HG03575 (cell line): ENCODE measurements around the gene PLA1A.

Source experiments
- ATAC-seq: cut with Tn5 transposase; IDR thresholded peaks from one replicate; pipeline ENCODE4 v1.9.1; 2021; ENCODE audit not compliant: unreplicated experiment, insufficient number of reproducible peaks, low FRiP score; ENCODE audit errors: extremely low read depth

Gene PLA1A

DNA sequence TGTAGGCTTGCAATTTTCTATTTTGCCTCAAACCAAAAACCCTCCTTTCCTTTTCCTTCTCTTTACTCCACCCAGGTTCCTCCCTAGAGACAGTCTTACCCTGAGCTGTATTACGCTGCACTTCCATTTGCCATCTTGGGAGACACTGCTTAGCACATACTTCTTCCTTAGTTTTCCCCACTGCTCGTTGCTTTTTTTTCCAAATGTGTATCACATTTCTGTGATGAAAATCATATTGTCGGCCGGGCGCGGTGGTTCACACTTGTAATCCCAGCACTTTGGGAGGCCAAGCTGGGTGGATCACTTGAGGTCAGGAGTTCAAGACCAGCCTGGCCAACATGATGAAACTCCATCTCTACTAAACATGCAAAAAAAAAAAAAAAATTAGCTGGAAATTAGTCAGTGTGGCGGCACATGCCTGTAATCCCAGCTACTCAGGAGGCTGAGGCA is 33.2 kb downstream of the PLA1A start:
- no peak for ATAC-seq

DNA sequence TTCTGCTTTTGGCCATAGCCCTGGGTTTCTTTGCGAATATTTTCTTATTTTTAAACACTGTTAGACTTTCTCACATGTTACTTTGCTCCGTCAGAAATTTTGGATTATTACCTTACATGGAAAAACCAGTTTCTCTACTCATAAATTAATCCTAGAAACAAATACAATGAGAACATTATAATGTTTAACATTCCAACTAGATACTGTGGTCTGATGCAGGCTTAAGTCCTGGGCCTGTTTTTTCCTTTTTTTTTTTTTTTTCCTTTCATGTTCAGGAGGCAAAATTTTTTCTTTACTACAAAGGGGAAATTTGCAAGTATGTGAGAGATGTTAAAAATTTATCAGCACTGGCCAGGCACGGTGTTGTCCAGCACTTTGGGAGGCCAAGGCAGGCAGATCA is 33.8 kb downstream of the PLA1A start:
- ATAC-seq: no peak

DNA sequence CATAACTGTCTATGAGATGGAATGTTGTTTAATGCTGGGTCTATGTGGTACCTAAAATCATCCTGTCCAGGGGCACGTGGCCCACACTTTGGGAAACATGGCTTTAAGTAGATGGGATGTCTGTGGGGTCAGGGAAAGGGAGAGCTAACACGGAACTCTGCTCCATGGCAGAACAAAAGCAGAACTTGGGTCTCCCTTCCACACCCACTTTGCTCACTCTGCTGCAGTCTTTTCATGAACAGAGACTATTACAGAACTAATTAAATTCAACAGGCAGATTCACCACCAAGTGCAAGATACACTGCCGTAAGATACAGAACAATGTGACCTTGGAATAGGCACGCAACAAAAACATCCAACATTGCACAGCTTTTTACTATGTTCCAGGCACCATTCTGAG is 34.5 kb downstream of the PLA1A start:
- no peak for ATAC-seq

DNA sequence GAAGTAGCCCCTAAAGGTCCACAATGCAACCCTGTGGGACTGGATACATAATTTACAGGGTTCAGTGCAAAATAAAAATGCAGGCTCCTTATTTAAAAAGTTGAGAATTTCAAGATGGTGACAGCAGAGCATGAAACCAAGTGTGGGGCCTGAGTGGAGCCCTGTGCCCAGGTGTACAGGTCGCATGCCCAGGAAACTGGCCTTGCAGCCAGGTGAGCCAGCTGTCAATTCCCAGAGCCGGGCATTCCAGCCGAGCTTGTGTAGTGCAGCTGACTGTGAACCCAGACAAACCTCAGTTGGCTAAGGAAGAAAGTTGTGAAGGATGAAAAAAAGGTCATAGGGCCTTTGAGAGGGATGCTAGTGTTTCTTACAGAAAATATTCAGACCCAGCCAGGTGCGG is 35.1 kb downstream of the PLA1A start:
- no peak for ATAC-seq

DNA sequence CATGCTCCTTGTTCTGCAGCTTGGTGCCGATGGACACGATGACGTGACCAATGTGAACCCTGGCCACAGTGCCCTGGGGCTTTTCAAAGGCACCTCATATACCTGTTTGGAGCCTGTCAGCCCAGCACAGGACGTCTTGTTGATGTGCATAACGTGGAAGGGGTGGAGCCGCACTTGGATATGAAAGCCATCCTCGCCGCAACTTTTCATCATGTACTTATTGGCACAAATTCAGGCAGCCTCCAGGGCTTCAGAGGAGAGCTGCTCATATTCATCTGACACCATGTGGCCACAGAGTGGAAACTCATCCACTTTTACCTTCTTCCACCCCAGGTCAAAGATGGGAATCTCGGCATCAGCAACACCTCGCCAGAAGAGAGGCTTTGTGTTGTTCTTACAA is 38.0 kb downstream of the PLA1A start:
- no peak for ATAC-seq

DNA sequence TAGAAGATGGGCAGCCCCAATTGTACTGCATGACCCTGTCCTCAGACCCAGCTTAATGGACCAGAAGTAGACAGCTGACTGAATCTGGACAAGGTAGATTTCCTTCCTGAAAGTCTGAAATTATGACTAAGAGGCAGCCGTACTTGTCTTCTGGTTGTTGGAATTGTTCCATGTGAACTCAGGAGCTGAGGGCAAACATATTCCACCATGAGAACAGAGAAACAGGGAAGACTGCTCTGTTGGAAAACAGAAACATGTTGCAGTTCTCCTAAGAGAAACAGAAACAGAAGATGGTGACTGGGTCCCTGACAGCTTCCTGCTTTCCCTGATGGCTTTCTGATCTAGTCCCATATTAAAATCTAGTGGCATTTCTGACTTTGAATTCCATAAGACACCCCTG is 38.6 kb downstream of the PLA1A start:
- no peak for ATAC-seq

DNA sequence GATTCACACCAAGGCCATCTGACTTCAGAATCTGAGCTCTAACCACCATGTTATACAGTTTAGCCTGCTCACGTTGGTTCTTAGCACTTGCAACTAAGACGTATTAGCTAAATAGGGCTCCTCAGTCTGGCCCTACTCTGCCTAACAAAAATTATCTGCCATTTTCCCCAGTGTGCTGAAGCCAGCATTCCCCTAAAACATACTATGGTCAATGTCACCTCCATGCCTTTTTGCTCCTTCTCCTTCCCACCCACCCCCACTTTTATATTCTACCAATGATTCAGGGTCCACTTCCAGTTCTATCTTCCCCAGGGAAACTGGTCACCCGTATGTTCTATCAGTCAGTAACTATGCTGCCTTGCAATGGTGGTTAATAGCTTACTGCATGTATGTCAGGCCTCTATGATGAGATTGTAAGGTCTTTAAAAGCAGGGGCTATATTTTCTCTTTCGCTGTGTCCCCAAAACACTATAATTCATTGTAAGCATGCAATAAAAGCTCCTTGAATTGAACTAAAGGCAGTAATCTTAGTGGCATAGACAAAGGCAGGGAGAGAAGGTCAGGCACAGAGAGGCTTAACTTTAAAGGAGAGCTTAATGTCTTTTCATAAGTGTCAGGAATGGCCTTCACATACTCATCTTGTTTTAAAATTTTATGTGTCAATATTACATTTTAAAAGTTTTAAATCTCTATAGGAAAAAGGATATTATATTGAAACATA is 39.4 kb downstream of the PLA1A start:
- ATAC-seq: no peak

DNA sequence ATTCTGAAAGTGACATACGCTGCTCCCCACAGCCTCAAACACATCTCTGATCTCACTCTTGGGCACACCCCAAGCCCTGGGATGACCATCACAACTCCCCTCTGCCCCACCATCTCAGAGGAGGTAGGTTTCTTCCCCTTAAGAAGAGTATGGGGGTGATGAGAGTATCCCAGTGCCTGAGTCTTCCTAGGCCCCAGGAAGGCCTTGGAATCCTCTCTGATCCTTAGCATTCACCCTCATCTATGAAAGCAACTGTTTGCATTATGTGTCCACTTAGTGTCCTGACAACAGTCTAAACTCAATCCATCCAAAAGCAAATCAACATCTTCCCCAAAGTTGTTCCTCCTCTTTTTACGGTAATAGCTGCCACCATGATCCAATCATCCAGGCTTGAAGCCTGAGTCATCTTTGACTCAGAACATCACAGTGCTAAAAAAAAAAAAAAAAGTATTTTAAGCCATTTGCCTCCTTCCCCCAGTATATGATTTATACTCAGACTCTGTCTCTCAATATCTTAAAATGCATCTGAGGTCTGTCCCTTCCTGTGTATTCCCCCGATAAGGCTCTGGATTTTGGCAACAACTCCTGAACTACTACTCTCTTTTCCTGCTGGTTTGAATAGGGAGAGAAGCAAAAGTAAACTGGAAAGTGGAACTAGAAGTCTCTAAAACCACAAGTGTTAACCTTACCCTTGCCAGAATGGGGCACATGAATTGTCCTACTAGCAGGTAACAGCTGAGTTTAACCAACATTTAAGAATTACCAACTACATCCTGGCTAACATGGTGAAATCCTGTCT is 40.2 kb downstream of the PLA1A start:
- peak; percentile 21 for ATAC-seq

DNA sequence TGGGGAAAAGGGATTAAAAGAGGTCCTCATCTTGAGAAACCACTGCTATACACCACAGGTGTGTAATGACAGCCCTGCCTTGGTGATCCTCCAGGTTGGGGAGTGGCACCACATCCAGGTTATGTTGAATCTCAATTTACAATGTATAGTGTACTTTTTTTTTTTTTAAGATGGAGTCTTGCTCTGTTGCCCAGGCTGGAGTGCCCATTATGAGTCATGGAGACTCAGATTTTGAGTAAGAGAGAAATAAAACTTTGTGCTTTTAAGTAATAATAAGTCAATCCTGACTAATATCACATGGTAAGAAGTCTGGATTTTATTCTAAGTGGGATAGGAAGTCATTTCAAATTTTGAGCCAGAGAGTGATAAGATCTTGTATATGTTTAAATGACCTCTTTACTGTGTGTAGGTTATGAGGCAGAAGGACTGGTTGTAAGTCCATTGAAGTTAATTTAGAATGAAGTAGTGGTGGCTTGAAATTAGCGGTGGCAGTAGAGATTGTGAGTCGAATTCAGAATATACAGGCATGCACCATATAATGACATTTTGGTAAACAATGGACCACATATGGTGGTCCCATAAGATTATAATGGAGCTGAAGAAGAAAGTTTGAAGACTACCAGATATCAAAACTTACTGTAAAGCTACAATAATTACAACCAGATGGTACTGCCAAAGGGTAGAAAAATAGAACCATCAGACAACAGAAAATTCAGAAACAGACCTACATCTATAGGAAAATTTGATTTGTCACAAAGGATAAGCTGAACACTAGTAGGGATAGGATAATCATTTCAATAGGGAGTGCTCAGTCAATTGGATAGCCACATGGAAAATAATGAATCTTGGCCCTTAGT is 42.0 kb downstream of the PLA1A start:
- no peak for ATAC-seq

DNA sequence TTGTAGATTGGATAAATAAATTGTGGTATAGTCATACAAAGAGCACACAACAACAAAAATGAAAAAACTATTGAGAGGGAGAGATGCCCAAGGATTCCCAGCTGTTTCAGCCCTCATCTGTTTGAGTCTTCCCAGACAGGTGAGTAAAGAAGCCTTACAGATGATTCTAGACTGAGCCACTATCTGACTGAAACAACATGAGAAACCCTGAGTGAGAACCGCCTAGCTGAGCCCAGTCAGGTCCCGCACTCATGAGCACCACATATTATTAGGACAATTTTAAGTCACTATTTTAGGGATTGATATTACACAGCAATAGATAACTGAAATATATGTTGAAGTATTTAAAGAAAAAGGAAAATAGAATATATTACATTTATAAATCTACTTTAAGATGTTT is 43.7 kb downstream of the PLA1A start:
- no peak for ATAC-seq

DNA sequence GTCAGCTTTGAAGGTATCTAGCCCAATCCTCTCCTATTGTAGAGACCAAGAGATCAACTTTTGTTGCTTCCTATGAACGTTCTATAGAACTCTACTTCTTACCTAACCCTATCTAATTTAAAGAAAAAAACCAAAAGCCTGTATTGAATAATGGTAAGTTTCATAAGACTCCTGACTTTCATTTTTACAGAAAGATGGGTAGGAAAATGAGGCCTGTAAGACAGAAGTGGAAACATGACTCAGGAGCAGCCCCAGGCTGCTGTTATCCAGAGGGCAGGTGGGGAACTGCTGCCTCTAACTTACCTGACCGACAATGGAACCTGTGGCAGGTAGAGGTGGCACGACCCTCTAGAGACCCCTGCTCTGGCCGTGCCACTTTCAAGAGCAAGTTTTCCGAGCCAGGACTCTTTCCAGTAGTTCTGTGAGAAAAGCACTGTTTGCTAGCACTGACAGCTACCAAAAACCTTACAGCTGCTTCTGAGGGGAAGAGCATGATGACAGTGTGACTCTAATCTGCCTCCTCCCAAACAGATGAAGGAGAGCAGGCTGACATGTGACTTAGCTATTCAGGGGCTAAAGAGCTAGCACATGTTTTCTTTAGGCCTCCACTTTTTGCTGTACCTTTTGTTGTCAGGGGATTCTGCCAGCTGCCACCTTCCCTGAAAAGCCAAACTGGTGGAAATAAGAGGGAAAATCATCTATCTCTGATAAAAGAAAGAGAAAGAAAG is 45.2 kb downstream of the PLA1A start:
- no peak for ATAC-seq

DNA sequence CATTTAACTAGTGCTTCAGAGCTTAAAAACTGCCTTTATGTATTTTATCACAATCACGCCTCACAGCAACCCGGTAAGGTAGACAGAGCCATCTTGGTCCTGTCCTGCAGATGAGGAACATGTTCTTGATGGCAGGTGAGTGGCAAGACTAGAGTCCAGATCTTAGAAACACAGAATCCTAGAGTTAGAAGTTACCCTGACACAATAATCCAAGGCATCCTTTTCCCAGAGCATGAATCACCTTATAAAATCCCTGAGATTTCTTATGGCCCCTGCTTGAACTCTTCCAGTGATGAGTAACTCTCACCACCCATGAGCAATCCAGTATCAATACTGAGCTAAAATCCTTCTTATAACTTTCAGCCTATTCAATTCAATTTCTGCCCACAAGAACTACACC is 45.8 kb downstream of the PLA1A start:
- ATAC-seq: no peak

DNA sequence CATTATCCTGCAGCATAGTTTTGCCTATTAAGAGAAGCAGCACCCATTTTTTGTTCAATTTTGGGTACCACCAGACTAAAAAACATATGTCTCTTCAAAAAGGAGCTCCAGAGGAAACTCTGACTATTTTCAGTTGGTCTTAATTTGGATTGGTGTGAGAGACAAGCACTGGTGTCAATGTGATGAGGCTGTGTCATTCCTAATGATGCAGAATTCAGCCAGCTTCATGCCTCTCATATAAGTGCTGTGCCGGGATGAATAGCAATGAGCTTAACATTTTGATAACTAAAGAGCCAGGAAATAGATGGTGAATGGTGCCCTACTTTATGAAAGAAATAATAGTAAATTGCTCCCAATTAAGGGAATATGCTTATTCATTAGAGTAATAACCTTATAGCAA is 46.8 kb downstream of the PLA1A start:
- no peak for ATAC-seq

DNA sequence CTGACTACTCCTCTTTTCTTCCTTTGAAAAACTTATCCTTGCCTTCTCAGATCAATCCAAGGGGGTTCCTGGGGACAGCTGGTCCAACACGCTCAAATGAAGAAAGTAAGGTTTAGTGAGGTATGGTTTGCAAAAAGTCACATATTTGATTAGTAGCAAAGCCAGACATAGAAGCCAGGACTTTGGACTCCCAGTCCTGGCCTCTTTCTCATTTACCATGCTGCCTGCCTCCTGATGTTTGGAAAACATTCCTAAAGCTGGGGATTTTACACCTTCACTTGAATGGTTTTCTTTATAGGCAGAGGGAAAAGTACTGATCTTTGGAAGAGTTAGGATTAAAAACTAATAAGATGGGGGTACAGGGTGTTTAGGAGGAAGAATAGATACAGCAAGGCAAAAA is 48.1 kb downstream of the PLA1A start:
- no peak for ATAC-seq

DNA sequence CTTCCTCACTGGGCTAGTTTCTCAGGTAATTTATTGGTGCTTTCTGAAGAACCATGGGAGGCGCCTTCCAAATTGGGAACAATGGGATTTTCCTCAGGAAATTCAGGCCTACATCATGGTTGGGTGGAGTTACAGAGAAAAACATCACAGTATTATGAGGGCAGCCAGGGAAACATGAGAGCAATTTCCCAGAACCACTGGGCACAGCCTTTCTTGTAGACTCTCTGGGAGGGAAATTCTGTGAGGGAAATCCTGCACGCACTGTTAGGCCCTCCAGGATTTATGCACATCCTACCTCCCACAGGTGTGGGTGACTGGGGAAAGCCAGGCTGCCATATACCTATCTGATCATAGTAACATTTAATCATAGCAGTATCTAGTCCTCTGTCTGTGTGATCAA is 49.5 kb downstream of the PLA1A start:
- ATAC-seq: no peak

DNA sequence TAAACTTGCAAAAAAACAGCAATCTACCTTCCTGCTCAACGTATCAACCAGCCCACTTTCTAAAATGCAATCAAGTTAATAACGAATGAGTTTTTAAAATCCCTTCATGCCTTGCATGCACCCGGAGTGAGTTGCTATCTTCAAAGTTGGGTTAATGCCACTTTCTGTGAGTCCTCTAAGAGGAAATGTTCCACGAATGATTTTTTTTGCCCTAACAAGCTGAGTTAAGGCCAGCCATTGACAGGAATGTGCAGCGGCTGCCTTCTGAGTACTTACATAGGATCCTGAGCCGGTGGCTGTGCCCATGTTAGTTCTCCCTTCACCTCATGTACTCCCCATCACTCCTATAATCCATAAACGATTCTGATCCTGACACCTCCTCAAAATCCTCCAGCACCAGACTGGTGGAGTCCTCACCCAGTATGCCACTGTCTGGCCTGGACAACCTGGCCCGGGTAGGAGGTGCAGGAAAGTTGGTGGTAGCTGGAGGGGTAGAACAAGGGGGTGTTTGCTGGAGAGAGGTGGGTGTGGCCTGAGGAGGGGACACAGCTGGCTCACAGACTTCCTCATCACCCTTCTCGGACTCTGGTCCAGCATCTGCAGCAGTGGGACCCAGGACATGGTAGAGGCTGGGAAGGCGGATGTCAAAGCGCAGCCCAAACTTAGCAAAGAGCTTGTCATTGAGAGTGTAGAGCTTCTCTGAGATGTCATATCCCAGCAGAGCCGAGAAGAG is 50.3 kb downstream of the PLA1A start:
- ATAC-seq: no peak

DNA sequence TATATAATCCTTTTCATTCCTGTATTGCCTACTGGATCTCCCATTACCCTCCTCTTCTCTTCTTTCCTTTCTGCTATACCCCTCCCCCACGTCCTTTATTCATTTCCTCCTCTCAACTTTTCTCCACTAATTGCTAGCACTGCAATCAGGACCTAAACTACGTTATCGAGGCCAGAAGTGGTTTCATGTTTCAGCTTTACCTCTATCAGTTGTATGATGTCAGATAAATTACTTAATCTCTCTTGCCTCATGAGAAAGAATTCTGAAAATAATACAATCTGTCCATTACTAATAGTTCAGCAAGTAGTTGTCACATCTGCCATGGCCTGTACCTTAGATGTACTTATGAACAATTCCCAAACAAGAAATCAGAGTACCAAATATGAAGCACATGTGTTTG is 52.1 kb downstream of the PLA1A start:
- ATAC-seq: no peak

DNA sequence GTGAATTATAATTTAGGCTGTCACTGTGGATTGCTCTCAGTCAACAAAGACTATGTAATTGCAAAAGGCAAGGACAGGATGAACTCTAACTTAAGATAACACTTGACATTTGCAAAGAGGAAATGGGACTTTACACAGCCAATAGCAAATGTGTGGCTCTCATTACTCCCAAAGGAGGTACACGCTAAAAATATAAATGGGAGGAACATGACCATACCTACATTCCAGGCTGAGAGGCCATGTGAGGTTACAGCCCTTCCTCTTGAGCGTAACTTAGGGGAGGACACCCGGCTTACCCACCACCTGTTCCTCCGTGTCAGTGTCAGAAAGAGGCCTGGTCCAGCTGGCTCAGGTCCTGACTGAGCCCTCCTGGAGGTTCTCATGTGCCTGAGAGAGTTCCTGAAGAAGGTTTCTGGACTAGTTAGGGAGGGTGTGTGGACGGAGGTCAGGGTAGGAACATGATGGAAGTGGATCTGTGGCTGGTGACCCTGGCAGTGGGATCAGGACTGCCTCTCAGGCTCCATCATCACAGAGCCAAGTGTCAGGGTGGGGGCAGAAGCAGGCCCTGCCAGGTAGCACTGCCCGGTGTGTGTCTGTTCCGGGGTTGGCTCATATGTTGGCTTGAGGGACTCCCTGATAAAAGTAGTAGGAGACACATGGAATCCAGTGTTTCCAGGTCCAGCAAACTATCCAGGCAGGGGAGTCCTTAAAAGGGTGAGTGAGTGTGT is 54.8 kb downstream of the PLA1A start:
- ATAC-seq: no peak
